Sigmoid colon (tissue), 7 donors: ENCODE data around the gene CEP120. TPM values are rescaled to one million over a fixed set of nuclear protein-coding genes. Genes with fewer than 3 reads are reported as not detected.

Experiments used
- DNase-seq: peaks from one replicate; pipeline ENCODE4 v3.0.0-alpha.2; 2019
- H3K27ac ChIP-seq, 4 donors: fragments of 200-600 bp; sonication (generic); one replicate each; pipeline ENCODE4 v1.5.1; 2016 to 2019; ENCODE audit warnings: mild to moderate bottlenecking in 1 of 4
- H3K27me3 ChIP-seq, 3 donors: fragments of 200-600 bp; sonication (generic); one replicate each; pipeline ENCODE4 v1.5.1; 2019; ENCODE audit warnings: mild to moderate bottlenecking in 1 of 3
- H3K36me3 ChIP-seq, 4 donors: fragments of 200-600 bp; sonication (generic); one replicate each; pipeline ENCODE4 v1.5.1; 2016 to 2019
- H3K4me1 ChIP-seq, 4 donors: fragments of 200-600 bp; sonication (generic); one replicate each; pipeline ENCODE4 v1.5.1; 2017 to 2019
- H3K4me3 ChIP-seq, 4 donors: fragments of 200-600 bp; sonication (generic); one replicate each; pipeline ENCODE4 v1.5.1; 2017 to 2019; ENCODE audit warnings: mild to moderate bottlenecking in 2 of 4, moderate library complexity in 1 of 4
- H3K9me3 ChIP-seq, 4 donors: fragments of 200-600 bp in 3 of 4; sonication (generic) in 3 of 4; one replicate each; pipeline versions ENCODE4 v1.5.1 to v1.6.1; 2013 to 2019
- CTCF ChIP-seq, 4 experiments: fragments of 450-650 bp in 3 of 4; fragments of 200-600 bp in 1 of 4; IDR thresholded peaks; one replicate each; pipeline ENCODE4 v1.5.1; 2016 to 2019; ENCODE audit warnings: antibody characterized with exemption in 4 of 4, mild to moderate bottlenecking in 3 of 4, moderate library complexity in 2 of 4
- EP300 ChIP-seq, 4 donors: sonication (generic); formaldehyde crosslinking; IDR thresholded peaks; one replicate each; pipeline ENCODE4 v1.6.1; 2017; ENCODE audit warnings: antibody characterized with exemption in 4 of 4
- POLR2A ChIP-seq, 2 donors: fragments of 450-650 bp; IDR thresholded peaks; one replicate each; pipeline ENCODE4 v1.6.1; 2016; ENCODE audit warnings: antibody characterized with exemption in 2 of 2, mild to moderate bottlenecking in 2 of 2, moderate library complexity in 2 of 2
- POLR2AphosphoS5 ChIP-seq, 4 donors: sonication (generic); formaldehyde crosslinking; IDR thresholded peaks; one replicate each; pipeline ENCODE4 v1.6.1; 2017; ENCODE audit warnings: antibody characterized with exemption in 4 of 4
- WGBS, 2 donors: extraction: QIAGEN DNeasy Blood & Tissue Kit; methylation state at CpG; one replicate each; pipeline ENCODE4 v1.1.7; 2013; 5-methylcytosine and 5-hydroxymethylcytosine counted together
- intact Hi-C: fragments of 100-400 bp; cut with DNase I; formaldehyde crosslinking; loops from one replicate; pipeline ENCODE4 v1.15.1; 2023
- polyA plus RNA-seq, 3 donors: library from polyadenylated mRNA; stranded (reverse); fragments of 200-250 nt; gene quantifications; one replicate each; pipeline ENCODE4 v1.2.3, GENCODE V29; 2013
- total RNA-seq, 4 donors: library from RNA; depleted of rRNA; stranded (reverse); fragments of >200 nt; gene quantifications; one replicate each; pipeline ENCODE4 v1.1.0, GENCODE V29; 2016
- donor health status: healthy with polysubstance abuse.
- donor health status: Bipolar disorder and iron deficiency.
- donor health status: healthy.

CEP120 gene
- total and polyA plus RNA-seq, 7 donors, result 3.9 to 23.5 (median 18.6) TPM

GRCh38 chr5:123360201-123360571 lies 63.0 kb downstream of the CEP120 start:
- H3K36me3 ChIP-seq, result no peaks in the 10 kb centered on the region
- intact Hi-C loops, result loop anchor here (5.0 to 10.0 kb wide), 5 partner anchors 63 to 973 kb away; partner anchors contain the start of gene SNX2
- no peak for TF ChIP-seq EP300 (IDR thresholded peaks at IDR 0.05)
- peak in 2 of 4 donors; percentile 54 to 64 for TF ChIP-seq POLR2AphosphoS5 (IDR thresholded peaks at IDR 0.05)
- TF ChIP-seq CTCF (IDR thresholded peaks at IDR 0.05), result no peak
- H3K4me1 ChIP-seq, result peaks cover 0 to 69% (median 38%) of the 10 kb centered on the region in 4 donors
- no peaks in the 10 kb centered on the region for H3K9me3 ChIP-seq
- H3K27me3 ChIP-seq, result no peaks in the 10 kb centered on the region
- no peak overlapping the region for H3K4me3 ChIP-seq
- H3K27ac ChIP-seq, result peak overlapping the region in 2 of 4 donors; percentile 54 to 62
- no peak for DNase-seq

GRCh38 chr5:123359454-123360200 lies 63.6 kb downstream of the CEP120 start:
- Histone ChIP-seq H3K36me3 (no peaks in the 10 kb centered on the region), H3K27ac (peak overlapping the region in 3 of 4 donors; percentile 24 to 62 (median 54)), H3K27me3 (no peaks in the 10 kb centered on the region), H3K9me3 (no peaks in the 10 kb centered on the region), H3K4me1 (peaks cover 0 to 64% (median 35%) of the 10 kb centered on the region in 4 donors), H3K4me3 (no peak overlapping the region)
- peak in 1 of 4 donors; percentile 2 for TF ChIP-seq EP300 (IDR thresholded peaks at IDR 0.05)
- TF ChIP-seq POLR2AphosphoS5 (IDR thresholded peaks at IDR 0.05), result peak in 2 of 4 donors; percentile 29 to 73
- no peak for TF ChIP-seq POLR2A (IDR thresholded peaks at IDR 0.05)
- 12 to 44% methylated on average over 5 of the region's 5 CpGs for WGBS, 2 donors
- intact Hi-C loops, result loop anchor here (5.0 to 10.0 kb wide), 5 partner anchors 62 to 972 kb away; partner anchors contain the start of gene SNX2
- DNase-seq, result no peak

GRCh38 chr5:123358751-123359150 lies 64.5 kb downstream of the CEP120 start:
- TF ChIP-seq POLR2AphosphoS5 (IDR thresholded peaks at IDR 0.05) (peak; percentile 87 to 92 (median 89)), EP300 (IDR thresholded peaks at IDR 0.05) (peak in 2 of 4 donors; percentile 28 to 61), POLR2A (IDR thresholded peaks at IDR 0.05) (no peak), CTCF (IDR thresholded peaks at IDR 0.05) (no peak)
- no peaks in the 10 kb centered on the region for H3K27me3 ChIP-seq
- H3K4me1 ChIP-seq, result peaks cover 0 to 57% (median 30%) of the 10 kb centered on the region in 4 donors
- 10 to 52% methylated on average over 1 of the region's 1 CpG for WGBS, 2 donors
- H3K36me3 ChIP-seq, result no peaks in the 10 kb centered on the region
- H3K9me3 ChIP-seq, result no peaks in the 10 kb centered on the region
- intact Hi-C loops, result no loop called here
- H3K27ac ChIP-seq, result peak overlapping the region in 2 of 4 donors; percentile 54 to 62
- no peak for DNase-seq
- no peak overlapping the region for H3K4me3 ChIP-seq

GRCh38 chr5:123358304-123358703 lies 64.9 kb downstream of the CEP120 start:
- H3K4me1 ChIP-seq, result peaks cover 0 to 52% (median 27%) of the 10 kb centered on the region in 4 donors
- peak overlapping the region in 2 of 4 donors; percentile 54 to 62 for H3K27ac ChIP-seq
- no peak for DNase-seq
- H3K4me3 ChIP-seq, result no peak overlapping the region
- no peaks in the 10 kb centered on the region for H3K36me3 ChIP-seq
- intact Hi-C loops, result no loop called here
- no peaks in the 10 kb centered on the region for H3K27me3 ChIP-seq
- peaks cover 0 to under 1% (median 0%) of the 10 kb centered on the region in 4 donors for H3K9me3 ChIP-seq
- TF ChIP-seq POLR2A (IDR thresholded peaks at IDR 0.05), result no peak
- WGBS, 2 donors, result 9 to 44% methylated on average over 1 of the region's 1 CpG

GRCh38 chr5:123351820-123352219 lies 71.4 kb downstream of the CEP120 start:
- no peak overlapping the region for H3K27ac ChIP-seq
- H3K4me1 ChIP-seq, result peaks cover 0 to 10% (median 0%) of the 10 kb centered on the region in 4 donors
- peaks cover 0 to 10% (median 0%) of the 10 kb centered on the region in 4 donors for H3K36me3 ChIP-seq
- no peaks in the 10 kb centered on the region for H3K27me3 ChIP-seq
- intact Hi-C loops, result no loop called here
- H3K9me3 ChIP-seq, result peaks cover 0 to 4% (median 0%) of the 10 kb centered on the region in 4 donors
- no peak overlapping the region for H3K4me3 ChIP-seq
- no peak for TF ChIP-seq EP300 (IDR thresholded peaks at IDR 0.05)
- TF ChIP-seq POLR2A (IDR thresholded peaks at IDR 0.05), result no peak
- no peak for TF ChIP-seq CTCF (IDR thresholded peaks at IDR 0.05)
- no peak for TF ChIP-seq POLR2AphosphoS5 (IDR thresholded peaks at IDR 0.05)
- DNase-seq, result no peak
- 83 to 91% methylated on average over 2 of the region's 2 CpGs for WGBS, 2 donors
